NCI-H2029 treated with DMSO at 0.1 percent for 48 hours (cell line): ENCODE measurements around the gene UBR3.
"Not testable (repeated sequence)": the region's sequence is repeated elsewhere in the genome, so short reads cannot be mapped to it uniquely, and the experiment has no call there.

Experiments
- DNase-seq: peaks from one replicate; lab custom pipeline; 2025; lab: John Stamatoyannopoulos, UW

UBR3 gene

GRCh38 chr2:169824373-169825333 is 2.6 kb upstream of the UBR3 start, which contains the start of gene METTL5:
TSS of gene METTL5 (minus strand) at chr2:169824905. CDS start at chr2:169824597, 308 bp downstream.
- peak; percentile 32 for DNase-seq

DNA sequence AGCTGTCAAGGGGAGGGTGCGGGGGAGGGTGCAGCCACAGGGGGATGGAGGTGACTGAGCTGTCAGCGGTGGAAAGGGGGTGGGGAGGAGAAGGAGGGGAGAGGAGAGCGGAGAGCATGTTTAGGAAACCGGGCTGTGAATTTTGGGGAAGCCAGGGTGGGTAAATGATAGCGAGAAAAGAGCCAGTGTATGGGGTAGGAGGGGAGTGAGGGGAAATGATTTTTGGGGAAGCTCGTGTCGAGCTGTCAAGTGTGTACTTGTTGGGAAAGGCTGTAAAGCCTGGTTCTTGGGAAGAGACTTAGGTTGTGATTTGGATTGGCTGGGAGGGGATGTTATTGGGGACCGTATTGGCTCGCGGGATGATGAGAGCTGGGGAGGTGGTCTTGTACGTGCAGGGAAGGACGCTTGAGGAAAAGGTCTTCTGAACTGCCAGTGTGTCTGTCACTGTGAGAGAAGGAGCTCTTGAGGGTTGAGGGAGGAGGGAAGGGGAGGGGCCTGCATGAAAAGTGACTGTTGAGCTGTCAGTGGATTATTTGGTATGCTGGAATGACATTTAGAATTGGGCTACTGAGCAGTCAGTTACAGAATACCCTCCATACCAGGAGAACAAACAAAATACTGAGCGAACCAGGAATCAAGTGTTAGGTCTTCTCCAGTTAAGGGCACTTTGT is 1.0 kb downstream of the UBR3 start:
- DNase-seq = peak; percentile 40

DNA sequence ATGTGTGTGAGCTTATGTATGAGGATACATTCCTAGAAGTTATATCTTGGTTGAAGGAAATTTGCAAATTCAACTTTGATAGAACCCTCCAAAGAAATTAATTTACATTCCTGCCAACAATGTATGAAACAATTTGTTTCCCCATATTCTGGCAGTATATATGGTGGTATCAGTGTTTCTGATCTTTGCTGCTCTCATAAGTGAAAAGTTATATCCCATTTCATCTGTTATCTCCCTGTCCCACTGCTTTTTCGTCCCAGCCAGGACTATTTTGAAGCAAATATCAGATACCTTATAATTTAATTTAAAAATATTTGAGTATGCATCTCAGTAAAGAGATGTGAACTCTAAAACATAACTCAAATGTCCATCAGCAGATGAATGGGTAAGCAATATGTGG is 7.1 kb downstream of the UBR3 start:
- DNase-seq = no peak

DNA sequence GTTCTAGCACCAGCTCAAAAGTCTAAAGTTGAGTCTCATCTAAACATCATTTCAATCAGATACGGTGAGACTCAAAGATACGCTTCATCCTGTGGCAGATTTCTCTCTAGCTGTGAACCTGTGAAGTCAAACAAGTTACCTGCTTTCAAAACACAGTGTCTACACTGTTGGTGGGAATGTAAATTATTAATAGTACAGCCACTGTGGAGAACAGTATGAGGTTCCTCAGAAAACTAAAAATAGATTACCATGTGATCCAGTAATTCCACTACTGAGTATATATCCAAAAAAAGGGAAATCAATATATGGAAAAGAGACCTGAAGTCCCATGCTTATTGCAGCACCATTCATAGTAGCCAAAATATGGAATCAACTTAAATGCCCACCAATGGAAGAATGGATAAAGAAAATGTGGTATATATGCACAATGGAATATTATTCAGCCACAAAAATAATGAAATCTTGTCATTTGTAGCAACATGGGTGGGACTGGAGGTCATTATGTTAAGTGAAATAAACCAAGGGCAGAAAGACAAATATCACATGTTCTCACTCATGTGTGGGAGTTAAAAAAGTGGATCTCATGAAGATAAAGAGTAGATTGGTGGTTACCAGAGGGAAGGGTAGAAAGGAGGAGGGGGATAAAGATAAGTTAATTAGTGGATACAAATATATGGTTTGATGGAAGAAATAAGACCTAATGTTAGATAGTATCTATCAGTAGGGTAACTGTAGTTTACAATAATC is 11.7 kb downstream of the UBR3 start:
- no peak for DNase-seq

DNA sequence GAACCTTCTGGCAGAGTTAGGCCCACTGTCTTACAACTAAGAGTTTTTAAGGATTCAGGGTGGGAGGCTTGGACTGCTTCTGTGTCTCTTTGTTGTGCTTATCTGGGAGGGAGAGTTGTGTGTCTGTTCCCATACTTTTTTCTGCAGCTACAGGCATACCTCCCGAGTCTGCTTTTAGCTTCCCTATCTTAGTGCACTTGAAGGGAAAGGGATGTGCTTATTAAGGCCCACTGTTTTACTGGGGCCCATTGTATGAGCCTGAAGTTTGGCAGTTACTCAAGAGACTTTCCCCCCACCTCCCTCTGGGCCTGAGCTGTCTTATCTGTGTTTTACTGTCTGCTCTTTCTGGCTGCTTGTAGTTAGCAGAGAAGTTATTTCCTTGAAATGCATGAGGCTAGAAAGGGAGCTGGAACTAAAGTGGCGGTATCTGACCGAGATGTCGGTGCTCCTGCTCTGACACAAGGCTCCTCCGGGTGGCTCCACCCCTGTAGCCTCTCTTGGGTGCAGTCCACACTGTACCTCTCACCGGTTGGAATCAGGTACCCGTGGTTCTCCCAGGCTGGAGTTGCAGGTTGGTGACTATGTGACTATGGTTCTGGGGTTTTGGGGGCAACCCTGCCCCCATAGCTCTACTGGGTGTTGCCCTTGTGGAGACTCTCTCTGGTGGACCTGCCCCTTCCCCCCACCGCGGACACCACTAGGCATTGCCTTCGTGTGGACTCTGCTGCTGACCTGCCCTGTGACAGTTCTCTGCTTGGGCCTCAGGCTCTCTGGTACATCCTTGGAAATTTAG is 12.9 kb downstream of the UBR3 start:
- no peak for DNase-seq

GRCh38 chr2:169840747-169841142 is 13.5 kb downstream of the UBR3 start:
- DNase-seq = no peak

DNA sequence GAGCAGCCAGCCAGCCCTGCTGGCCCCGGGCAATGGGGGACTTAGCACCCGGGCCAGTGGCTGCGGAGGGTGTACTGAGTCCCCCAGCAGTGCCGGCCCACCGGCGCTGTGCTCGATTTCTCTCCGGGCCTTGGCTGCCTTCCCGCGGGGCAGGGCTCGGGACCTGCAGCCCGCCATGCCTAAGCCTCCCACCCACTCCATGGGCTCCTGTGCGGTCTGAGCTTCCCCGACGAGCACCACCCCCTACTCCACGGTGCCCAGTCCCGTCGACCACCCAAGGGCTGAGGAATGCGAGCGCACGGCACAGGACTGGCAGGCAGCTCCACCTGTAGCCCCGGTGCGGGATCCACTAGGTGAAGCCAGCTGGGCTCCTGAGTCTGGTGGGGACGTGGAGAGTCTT is 14.4 kb downstream of the UBR3 start:
- DNase-seq = not testable (repeated sequence)

GRCh38 chr2:169845016-169845415 is 17.8 kb downstream of the UBR3 start:
- no peak for DNase-seq

GRCh38 chr2:169848959-169849693 is 21.9 kb downstream of the UBR3 start:
- DNase-seq = not testable (repeated sequence)

GRCh38 chr2:169849710-169850109 is 22.5 kb downstream of the UBR3 start:
- no peak for DNase-seq

- no peak for DNase-seq
Observed at GRCh38 chr2:169853041-169853668, 25.9 kb downstream of the UBR3 start.

- not testable (repeated sequence) for DNase-seq
Observed at GRCh38 chr2:169855281-169856258, 28.3 kb downstream of the UBR3 start.

DNA sequence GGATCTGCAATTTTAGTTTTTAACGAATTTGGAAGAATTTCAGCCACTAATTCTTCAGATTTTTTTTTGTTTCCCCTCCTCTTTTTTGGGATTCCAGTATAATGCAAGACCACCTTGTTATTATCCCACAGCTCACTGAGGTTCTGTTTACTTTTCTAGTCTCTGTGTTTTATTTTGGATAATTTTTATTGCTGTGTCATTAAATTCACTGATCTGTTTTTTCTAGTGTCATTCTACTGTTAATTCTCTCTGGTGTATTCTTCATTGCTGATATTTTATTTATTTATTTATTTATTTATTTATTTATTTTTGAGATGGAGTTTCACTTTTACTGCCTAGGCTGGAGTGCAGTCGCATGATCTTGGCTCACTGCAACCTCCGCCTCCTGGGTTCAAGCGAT is 32.2 kb downstream of the UBR3 start:
- no peak for DNase-seq

DNA sequence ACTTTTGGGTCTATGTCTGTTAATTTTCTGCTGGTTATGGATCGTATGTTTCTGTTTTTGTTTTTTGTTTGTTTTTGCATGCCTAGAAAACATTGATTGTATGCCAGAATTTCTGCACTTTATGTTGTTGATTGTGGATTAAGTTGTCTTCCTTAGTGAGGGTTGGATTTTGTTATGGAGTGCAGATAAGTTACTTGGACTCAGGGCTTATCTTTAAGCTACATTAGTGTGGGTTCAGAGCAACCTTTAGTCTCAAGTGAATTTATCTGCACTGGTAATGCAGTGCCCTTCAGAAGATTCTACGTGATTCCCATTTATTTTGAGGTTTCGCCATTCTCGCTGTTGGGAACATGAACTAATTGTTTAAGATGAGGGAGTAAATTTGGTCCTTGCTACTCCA is 32.9 kb downstream of the UBR3 start:
- no peak for DNase-seq

- DNase-seq = no peak
Observed at GRCh38 chr2:169862816-169863215, 35.6 kb downstream of the UBR3 start.

DNA sequence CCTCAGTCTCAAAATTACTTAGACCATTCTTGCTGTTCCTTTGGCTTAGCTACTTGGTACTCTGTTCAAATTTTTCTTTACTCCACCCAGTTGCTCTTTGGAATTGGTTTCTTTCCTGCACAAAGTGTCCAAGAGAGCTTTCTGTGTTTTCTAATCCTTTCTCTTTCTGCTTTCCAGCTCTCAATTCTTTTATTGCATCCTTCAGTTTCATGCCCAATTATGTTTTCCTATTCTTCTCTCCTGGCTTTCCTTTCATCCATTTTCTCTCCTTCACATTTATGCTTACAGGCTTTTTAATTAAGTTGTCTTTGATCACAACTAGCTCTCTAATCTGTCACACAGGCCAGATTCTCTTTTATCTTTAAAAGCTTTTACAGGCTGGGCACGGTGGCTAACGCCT is 38.2 kb downstream of the UBR3 start:
- no peak for DNase-seq

DNA sequence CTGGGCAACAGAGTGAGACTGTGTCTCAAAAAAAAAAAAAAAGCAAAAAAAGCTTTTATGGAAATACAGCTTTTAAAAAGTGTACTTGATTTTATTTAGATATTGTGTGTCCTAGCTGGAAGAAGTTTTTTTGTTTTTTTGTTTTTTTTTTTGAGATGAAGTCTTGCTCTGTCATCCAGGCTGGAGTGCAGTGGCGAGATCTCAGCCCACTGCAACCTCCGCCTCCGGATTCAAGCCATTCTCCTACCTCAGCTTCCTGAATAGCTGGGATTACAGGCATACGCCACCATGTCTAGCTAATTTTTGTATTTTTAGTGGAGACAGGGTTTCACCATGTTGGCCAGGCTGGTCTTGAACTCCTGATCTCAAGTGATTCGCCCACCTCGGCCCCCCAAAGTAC is 39.0 kb downstream of the UBR3 start:
- DNase-seq = not testable (repeated sequence)

DNA sequence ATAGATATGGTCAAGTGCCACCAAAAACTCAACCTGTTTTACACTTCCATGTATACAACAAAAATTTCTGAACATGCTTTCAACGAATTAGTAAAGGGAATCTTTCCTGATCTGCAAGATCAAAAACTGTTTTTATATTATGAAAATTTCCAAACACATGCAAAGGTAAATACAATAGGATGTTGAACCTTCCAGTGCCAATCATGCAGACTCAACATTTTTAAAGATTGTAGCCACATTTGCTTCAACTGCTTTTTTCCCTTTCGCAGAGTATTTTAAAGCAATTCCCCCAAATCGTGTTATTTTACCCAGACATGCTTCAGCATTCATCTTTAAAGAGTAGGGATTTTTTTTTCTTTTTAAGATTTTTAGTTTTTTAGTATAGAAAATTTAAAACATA is 40.3 kb downstream of the UBR3 start:
- no peak for DNase-seq

DNA sequence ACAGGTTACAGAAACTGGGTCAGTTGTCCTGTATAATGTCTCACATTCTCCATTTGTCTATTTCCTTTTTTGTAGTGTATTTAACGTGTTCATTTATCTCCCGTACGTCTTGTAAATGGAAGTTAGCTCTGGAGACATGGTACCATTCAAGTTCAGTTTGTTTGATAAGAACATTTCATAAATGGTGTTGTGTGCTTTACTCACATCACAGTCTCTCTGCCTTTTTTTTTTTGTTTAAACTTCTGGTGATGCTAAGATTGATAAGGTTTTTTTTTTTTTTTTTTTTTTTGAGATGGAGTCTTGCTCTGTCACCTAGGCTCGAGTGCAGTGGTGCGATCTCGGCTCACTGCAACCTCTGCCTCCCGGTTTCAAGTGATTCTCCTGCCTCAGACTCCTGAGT is 41.7 kb downstream of the UBR3 start:
- no peak for DNase-seq
